Measurements from ENCODE around the gene IL17RA.
"Not testable (repeated sequence)": the region's sequence is repeated elsewhere in the genome, so short reads cannot be mapped to it uniquely, and the experiment has no call there.

Gene IL17RA

GRCh38 chr22:17120711-17121232 is 36.0 kb downstream of the IL17RA start:
- no peak for DNase-seq

- no peak for DNase-seq
Observed at GRCh38 chr22:17121233-17122195, 36.7 kb downstream of the IL17RA start, which contains the start of gene TMEM121B. TSS of gene TMEM121B (minus strand) at chr22:17121360. CDS start at chr22:17121127, 233 bp downstream.

GRCh38 chr22:17130199-17130598 is 45.4 kb downstream of the IL17RA start:
- no peak for DNase-seq

GRCh38 chr22:17131686-17132085 is 46.9 kb downstream of the IL17RA start:
- DNase-seq, result no peak

- DNase-seq, result no peak
Observed at GRCh38 chr22:17132112-17132511, 47.3 kb downstream of the IL17RA start.

GRCh38 chr22:17133137-17133536 is 48.3 kb downstream of the IL17RA start:
- no peak for DNase-seq

GRCh38 chr22:17135153-17135760 is 50.5 kb downstream of the IL17RA start:
- DNase-seq, result no peak

GRCh38 chr22:17137170-17137569 is 52.4 kb downstream of the IL17RA start:
- no peak for DNase-seq

- no peak for DNase-seq
Observed at GRCh38 chr22:17137861-17138425, 53.1 kb downstream of the IL17RA start.

GRCh38 chr22:17138513-17138912 is 53.7 kb downstream of the IL17RA start:
- no peak for DNase-seq

- DNase-seq, result no peak
Observed at GRCh38 chr22:17140022-17140421, 55.2 kb downstream of the IL17RA start.

- DNase-seq, result no peak
Observed at GRCh38 chr22:17140826-17141766, 56.3 kb downstream of the IL17RA start.

- DNase-seq, result no peak
Observed at GRCh38 chr22:17143101-17143500, 58.3 kb downstream of the IL17RA start.

- no peak for DNase-seq
Observed at GRCh38 chr22:17143826-17144225, 59.0 kb downstream of the IL17RA start.

GRCh38 chr22:17145021-17145680 is 60.4 kb downstream of the IL17RA start:
- DNase-seq, result no peak

- not testable (repeated sequence) for DNase-seq
Observed at GRCh38 chr22:17147458-17147857, 62.7 kb downstream of the IL17RA start.

GRCh38 chr22:17149076-17149815 is 64.4 kb downstream of the IL17RA start:
- no peak for DNase-seq

GRCh38 chr22:17152340-17152739 is 67.5 kb downstream of the IL17RA start:
- no peak for DNase-seq

- no peak for DNase-seq
Observed at GRCh38 chr22:17152971-17153370, 68.2 kb downstream of the IL17RA start.

GRCh38 chr22:17155941-17156340 is 71.1 kb downstream of the IL17RA start:
- no peak for DNase-seq

- no peak for DNase-seq
Observed at GRCh38 chr22:17157714-17158113, 72.9 kb downstream of the IL17RA start.
